K562 treated with DMSO at 1 percent for 24 hours (cell line): ENCODE results near the gene POLD1. TPM values are rescaled to one million over a fixed set of nuclear protein-coding genes. Genes with fewer than 3 reads are reported as not detected.

ENCODE experiments used
- total RNA-seq: library from RNA; unstranded; fragments of 300-600 nt; gene quantifications from 2 replicates; pipeline ENCODE4 v1.2.3, GENCODE V29; 2022; ENCODE audit warnings: low read depth; ENCODE audit not compliant: insufficient read depth

Gene POLD1
- total RNA-seq = 287 and 326 TPM in 2 replicates

DNA sequence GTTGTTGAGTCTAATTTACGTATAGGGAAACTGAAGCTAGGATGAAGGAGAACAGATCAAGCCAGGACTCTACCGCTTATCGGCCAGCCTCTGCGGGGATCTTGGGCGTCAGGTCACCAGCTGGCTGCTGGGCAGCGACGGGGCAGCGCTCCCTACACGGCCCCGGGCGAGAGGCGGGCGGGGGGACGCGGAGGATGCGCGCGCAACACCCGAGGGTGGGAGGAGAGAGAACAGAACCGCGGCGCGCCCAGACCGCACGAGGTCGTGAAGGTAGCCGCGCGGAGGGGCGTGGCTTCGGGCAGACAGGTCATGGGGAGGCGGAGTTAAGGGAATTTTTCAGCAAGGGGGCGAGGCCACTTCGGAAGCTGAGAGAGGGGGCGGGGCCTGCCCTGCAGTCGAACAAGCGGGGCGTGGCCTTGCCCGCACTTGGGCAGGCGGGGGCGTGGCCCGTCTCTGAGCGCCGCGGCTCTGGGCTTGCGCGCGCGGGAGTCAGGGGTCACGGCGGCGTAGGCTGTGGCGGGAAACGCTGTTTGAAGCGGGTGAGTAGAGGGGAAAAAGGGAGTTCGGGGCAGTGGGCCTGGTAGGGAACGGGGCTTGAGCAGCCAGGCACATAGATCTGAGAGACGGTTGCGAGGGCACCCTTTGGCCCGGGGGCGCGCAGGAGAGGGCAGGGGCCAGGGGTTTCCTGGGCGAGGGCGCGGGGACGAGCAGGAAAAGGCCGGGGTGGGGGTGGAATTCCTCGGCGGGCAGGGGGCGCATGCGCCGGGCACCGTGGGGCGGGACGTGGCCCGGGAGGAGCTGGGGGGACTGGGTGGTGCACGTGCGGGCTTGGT, at the start of gene POLD1:
TSS of gene POLD1 (plus strand) at position 496 of the 833 bp plus-strand sequence. CDS start 14,505 bp downstream, outside the sequence.

DNA sequence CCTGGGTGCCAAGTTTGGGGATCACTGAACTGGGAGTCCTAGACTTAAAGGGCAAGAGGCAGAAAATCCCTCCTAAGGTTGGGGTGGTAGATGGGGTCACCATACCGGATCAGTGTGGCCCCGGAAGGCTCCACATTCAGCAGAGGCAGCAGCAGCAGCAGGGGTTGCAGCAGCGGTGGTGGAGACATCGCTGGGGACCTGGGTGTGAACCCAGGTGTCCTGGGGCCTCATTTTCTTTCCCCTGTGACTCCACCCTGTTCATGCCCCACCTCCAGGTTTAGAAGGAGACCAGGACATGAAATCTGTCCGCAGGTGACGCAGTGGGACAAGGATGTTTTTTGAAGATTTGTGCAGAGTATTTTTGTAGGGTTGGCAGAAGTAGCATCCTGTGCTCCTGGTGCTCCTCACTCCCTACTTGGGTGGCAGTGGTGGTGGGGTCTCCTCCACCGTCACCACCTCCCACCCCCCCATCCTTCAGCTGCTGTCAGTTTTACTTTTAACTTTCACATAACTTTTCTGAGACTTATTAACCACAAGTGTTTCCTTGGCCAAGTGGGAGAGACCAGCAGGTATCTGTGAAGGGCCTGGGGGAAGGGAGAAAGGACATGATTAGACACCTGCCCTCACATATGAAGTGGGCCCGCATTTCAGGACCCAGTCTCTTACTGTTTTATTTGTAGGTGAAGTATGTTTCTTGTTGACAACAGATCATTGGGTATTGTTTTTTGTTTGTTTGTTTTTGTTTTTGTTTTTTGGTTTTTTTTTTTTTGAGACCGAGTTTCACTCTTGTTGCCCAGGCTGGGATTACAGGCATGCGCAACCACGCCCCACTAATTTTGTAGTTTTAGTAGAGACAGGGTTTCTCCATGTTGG, 18.5 kb upstream of the POLD1 start, which contains the start of gene NAPSA:
TSS of gene NAPSA (minus strand) at position 206 of the 873 bp plus-strand sequence. CDS start at position 188, 18 bp downstream.

GRCh38 chr19:50376166-50377050, 7.7 kb upstream of the POLD1 start, which contains the start of gene NR1H2:
Gene NR1H2 (plus strand): TSS chr19:50376457. CDS start chr19:50377606, 1,149 bp downstream.

GRCh38 chr19:50418176-50419021, 34.3 kb downstream of the POLD1 start, which contains the start of gene SPIB:
Gene SPIB (plus strand): TSS chr19:50418938. CDS start chr19:50418963, 25 bp downstream.

GRCh38 chr19:50432221-50433028, 48.3 kb downstream of the POLD1 start, which contains the start of gene MYBPC2:
Gene MYBPC2 (plus strand): TSS chr19:50432892. CDS start chr19:50432954, 62 bp downstream.

Other genes with a start within 250 kb of the POLD1 start
- gene IZUMO2, start 221.1 kb upstream of the POLD1 start, total RNA-seq = not detected in 2 replicates
- gene MYH14, start 180.7 kb upstream of the POLD1 start, total RNA-seq = 2.7 and 3.1 TPM in 2 replicates
- gene KCNC3, start 55.0 kb upstream of the POLD1 start, total RNA-seq = 11.9 and 12.8 TPM in 2 replicates
- 3.3 and 4.1 TPM in 2 replicates for gene NAPSA, start 18.7 kb upstream of the POLD1 start, total RNA-seq
- gene NR1H2, start 7.9 kb upstream of the POLD1 start, total RNA-seq = 87.8 and 97.7 TPM in 2 replicates
- 0.60 and 0.97 TPM in 2 replicates for gene SPIB, start 34.6 kb downstream of the POLD1 start, total RNA-seq
- 0.16 TPM in 1 of 2 replicates, not detected in the other for gene MYBPC2, start 48.5 kb downstream of the POLD1 start, total RNA-seq
- gene EMC10, start 92.2 kb downstream of the POLD1 start, total RNA-seq = 116 and 120 TPM in 2 replicates
- 4.2 and 6.0 TPM in 2 replicates for gene GARIN5A, start 92.5 kb downstream of the POLD1 start, total RNA-seq
- gene JOSD2, start 126.8 kb downstream of the POLD1 start, total RNA-seq = 31.3 and 32.6 TPM in 2 replicates
- gene ASPDH, start 129.6 kb downstream of the POLD1 start, total RNA-seq = 2.6 and 3.9 TPM in 2 replicates
- 15.2 and 15.9 TPM in 2 replicates for gene LRRC4B, start 184.1 kb downstream of the POLD1 start, total RNA-seq